GM13977 (cell line): ENCODE data around the gene NRIP2.

Experiments used
- DNase-seq: peaks from one replicate; pipeline ENCODE4 v3.0.0; 2012; ENCODE audit warnings: low spot score
- in situ Hi-C: fragments of 300-500 bp; cut with MboI; formaldehyde crosslinking; loops from one replicate; pipeline ENCODE4 v1.12.0; 2022; ENCODE audit warnings: low sequenced_read_pairs, low pct_unique_long_range_greater_than_20kb, mixed read lengths, inconsistent platforms; ENCODE audit not compliant: unreplicated experiment
- TF ChIP-seq, protein P1 (sequence below): IDR thresholded peaks from 2 replicates; pipeline ENCODE4 v1.5.1; 2012; ENCODE audit warnings: mild to moderate bottlenecking, control low read depth; ENCODE audit not compliant: insufficient read depth; ENCODE audit errors: extremely low read depth, missing control alignments

Gene NRIP2

DNA sequence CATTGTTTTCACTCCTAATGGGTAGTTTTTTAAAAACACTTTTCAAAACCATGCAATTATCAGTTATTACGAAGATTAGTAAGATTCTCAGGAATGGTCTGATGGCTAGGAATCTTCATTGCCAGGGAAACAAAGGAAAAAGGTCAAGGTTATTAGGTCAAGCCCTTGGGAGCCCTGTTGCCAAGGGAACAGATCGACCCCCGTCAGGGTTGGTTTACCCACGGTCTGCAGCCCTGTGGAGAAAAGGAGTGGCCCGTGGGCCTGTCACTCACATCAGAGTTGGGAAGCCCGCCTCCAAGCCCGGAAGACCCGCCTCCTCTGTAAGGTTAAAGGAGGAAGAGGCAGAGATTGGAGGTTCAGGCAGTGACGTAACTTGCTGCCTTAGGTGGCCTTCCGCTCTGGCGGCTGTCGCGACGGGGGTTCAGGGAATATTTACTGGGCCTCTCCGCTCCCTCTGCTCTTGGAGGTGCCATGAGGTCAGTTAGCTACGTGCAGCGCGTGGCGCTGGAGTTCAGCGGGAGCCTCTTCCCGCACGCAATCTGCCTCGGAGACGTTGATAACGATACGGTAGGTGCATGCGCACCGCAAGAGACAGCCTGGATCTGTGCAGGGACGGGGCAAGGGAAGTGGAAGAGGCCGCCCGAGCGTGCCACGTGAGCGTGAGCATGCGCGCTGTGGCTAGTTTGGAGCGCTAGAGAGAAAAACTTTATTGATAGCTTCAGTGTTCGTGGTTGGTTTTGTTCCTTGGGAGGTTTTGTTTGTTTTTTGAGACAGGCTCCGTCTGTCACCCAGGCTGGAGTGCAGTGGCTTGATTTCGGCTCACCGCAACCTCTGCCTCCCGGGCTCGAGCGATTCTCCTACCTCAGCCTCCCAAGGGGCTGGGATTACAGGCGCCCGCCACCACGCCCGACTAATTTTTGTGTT, 22.3 kb downstream of the NRIP2 start, which contains the start of gene ITFG2:
ITFG2 (plus strand) TSS at position 379 of the 924 bp plus-strand sequence; CDS start at position 472, 93 bp downstream.
- in situ Hi-C loops: no loop called here
- peak; percentile 92 for DNase-seq
- TF ChIP-seq, protein P1, sequence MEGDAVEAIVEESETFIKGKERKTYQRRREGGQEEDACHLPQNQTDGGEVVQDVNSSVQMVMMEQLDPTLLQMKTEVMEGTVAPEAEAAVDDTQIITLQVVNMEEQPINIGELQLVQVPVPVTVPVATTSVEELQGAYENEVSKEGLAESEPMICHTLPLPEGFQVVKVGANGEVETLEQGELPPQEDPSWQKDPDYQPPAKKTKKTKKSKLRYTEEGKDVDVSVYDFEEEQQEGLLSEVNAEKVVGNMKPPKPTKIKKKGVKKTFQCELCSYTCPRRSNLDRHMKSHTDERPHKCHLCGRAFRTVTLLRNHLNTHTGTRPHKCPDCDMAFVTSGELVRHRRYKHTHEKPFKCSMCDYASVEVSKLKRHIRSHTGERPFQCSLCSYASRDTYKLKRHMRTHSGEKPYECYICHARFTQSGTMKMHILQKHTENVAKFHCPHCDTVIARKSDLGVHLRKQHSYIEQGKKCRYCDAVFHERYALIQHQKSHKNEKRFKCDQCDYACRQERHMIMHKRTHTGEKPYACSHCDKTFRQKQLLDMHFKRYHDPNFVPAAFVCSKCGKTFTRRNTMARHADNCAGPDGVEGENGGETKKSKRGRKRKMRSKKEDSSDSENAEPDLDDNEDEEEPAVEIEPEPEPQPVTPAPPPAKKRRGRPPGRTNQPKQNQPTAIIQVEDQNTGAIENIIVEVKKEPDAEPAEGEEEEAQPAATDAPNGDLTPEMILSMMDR: no peak

- TF ChIP-seq, protein P1: no peak
- DNase-seq: no peak
- in situ Hi-C loops: no loop called here
Observed at GRCh38 chr12:2811801-2812200, 23.0 kb downstream of the NRIP2 start.

DNA sequence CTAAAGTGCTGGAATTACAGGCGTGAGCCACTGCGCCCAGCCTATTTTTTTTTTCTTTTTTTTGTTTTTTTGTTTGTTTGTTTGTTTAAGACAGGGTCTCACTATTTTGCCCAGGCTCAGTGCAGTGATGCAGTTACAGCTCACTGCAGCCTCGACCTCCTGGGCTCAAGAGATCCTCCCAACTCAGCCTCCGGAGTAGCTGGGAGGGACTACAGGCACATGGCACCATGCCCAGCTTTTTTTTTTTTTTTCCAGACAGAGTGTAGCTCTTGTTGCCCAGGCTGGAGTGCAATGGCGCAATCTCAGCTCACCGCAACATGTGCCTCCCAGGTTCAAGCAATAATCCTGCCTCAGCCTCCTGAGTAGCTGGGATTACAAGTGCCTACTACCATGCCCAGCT, 28.1 kb downstream of the NRIP2 start:
- in situ Hi-C loops: no loop called here
- DNase-seq: no peak

DNA sequence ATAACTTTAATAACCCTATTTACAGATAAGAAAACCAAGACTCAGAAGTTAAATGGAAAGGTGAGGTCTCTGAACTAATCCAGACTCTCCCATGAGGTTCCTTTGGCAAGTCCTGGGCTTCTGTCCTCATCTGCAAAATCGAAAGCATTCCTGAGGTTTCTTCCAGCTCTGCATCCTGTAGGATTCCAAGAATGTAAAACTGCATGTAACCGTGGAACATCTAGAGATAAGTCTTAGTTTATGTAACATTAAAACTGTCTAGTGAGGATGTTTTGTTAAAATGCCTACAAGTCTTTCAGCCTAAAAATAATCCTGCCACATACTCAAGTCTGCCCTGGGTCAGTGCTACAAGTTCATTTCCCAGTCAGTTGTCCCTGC, 29.7 kb downstream of the NRIP2 start:
- TF ChIP-seq, protein P1: no peak
- in situ Hi-C loops: no loop called here
- no peak for DNase-seq

More for the DNA sequence above, 28.1 kb downstream of the NRIP2 start:
- TF ChIP-seq, protein P1: no peak

DNA sequence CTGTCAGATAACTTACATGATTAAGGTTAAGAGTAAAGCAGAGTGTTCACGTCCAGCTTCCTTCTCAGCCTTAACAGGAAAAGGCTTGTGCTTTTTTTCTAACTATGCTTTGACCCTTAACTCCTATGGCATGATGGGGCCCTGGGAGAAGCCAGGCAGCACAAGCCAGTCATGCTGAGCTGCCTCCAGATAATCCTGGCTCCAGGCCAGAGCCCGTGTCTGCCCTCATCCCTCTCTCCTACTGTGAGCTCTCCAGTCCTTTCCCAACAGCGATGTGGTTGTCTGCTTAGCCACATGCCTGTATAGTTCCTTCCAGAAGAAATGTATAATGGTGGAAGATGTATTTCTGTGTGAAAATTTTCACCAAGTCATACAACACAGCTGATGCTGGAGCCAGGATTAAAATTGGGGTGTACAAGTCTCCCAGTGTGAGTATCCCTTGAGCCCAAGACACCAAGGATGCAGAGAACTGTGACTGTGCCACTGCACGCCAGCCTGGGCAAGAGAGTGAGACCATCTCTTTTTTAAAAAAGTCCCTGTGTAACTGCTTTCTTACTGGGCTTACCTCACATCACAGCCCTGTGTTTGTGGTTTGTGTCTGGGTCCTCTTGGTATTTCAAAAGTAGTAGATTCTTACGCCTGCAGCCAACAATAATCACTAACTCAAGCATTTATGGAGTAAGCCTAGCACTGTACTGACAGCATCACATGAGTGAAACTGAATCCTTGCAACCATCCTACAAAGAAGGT, 30.3 kb downstream of the NRIP2 start:
- in situ Hi-C loops: no loop called here
- DNase-seq: no peak
- TF ChIP-seq, protein P1: no peak

DNA sequence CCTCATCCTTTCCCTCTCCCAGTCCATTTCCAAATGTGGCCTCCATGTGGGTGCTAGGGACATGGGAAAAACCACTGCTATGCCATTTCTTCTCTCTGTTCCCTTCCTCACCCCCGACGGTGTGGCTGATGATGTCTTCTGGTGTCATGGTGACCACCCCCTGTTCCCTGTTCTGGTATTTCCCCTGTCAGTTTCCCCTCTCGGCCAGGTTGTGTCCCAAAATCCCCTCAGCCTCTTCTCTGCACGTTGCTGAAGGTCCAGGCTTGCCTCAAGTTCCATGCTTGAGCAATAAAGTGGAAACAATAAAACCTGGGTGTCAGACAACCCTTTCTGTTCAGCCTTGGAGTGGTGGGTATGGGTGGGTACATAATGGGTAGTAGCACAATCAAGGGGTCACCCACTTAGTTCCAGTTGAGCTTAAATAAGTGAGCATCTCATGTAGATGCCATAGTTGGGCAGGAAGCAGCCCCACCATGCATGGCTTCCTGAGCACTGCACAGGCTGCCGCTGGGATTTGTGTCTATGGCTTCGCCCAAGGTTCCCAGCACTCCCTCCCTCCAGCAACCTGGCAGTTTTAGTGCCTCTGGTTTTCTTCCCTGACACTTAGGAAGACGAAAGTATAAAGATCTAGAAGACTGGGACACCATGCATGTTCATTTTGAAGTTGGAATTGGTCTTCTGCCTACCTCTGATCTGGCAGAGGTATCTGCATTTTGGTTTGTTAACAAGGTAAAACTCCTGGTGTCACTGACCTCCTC, 31.0 kb downstream of the NRIP2 start:
- in situ Hi-C loops: no loop called here
- DNase-seq: peak; percentile 53
- TF ChIP-seq, protein P1: no peak
